Stimulated activated CD4-positive, alpha-beta T cell treated with anti-CD3 and anti-CD28 coated beads, TNF-alpha, amount 100 ng/mL, for 24 hours (primary cell): ENCODE results near the gene ZNF664.
"Not testable (repeated sequence)": the region's sequence is repeated elsewhere in the genome, so short reads cannot be mapped to it uniquely, and the experiment has no call there.

Experiments
- DNase-seq, 3 experiments: peaks; one replicate each; pipeline ENCODE4 v3.0.0-alpha.2; 2020; ENCODE audit warnings: low read depth in 3 of 3

Gene ZNF664

DNA sequence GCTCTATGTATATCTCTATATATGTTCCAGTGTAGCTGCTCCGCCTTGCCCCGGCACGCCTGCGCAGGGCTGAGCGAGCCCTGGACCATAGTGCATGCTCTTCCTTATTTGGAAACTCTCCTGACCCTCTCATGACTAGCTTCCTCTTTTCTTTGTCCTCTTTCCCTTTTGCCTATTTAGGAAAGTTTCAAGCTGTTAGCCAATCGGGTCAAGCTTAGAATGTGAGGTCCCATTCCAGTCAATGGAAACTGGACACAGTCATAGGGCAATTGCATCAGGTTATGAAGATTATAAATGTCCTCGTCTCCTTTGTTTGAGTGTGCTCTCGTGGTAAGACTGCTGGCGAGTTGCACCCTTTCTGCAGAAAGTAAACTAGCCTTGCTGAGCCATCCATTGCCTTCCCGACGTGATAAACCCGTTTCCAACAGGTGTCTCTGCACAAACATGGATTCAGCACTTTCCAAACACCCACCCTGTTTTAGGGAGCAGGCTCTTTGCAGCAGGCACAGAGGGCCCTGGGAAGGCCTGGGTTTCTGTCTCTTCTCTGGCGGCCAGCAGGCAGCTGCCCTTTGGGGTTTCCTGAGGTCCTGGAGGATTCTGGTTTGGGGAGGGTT is 31.3 kb upstream of the ZNF664 start:
- DNase-seq: no peak

DNA sequence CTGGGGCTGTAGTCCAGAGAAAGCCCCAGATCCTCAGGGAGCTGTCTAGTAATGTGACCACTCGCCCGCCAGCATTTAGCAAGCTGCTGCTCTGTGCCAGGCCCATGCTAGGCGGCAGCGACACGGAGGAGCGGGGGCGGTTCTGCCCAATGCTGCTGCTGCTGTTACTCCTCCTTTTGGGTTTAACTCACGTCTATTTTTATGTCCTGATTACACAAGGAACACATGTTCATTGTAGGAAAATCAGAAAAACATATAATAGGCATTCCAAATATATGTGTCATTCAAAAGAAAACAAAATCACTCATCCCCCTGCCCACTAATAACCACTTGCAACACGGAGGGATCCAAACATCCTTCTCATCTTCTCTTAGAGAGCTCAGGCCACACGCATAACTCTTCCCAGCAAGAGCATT is 30.8 kb upstream of the ZNF664 start:
- no peak for DNase-seq

DNA sequence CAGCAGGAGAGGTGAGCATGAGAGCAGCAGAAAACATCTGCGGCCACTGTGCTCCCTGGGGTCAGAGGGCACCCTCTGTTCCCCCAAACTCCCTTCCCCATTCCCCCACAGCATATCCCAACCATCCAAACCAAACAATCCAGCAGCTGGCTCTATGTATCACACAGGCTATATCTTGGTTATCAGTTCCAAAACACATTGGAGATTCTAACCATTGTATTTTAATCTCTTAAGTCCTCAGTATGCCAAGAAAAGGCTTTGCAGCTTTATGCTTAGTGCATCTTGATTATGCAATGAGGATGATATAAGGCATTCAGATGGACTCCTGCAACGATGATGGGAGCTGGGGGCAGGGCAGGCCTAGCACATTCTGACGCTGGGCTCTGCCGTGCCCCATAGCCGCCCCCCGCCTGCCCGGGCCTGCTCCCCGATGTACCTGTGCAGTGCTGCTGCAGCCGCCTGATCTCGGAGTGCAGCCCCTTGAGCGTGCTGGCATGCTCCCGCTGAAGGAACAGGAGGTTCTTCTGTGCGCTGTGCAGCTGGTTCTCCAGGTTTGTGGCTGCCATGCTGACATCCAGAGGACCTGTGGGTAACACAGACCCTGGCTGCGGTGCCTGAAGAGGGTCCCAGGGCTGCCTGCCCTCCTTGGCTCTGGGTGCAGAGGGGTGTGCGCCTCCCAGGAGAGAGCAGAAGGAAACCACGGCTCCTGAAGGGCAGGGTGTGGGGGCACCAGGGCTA is 29.9 kb upstream of the ZNF664 start:
- no peak for DNase-seq

DNA sequence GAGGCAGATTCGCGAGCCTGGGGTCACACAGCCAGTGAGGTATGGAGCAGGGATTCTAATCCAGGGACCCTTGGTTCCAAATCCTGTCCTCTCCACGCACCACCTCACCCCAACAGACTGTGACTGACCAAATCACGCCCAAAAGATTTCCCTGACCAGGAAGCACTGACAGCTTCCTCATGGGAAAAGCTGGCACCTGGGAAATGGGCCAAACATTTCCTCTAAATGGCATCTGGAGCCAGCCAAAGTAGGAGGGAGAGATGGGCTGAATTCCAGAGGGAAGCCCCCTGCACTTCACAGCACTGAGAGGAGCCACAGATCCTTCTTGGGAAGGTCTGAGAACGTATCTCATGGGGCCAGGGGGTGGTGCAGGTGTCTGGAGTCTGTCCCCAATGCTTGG is 29.2 kb upstream of the ZNF664 start:
- DNase-seq: no peak

GRCh38 chr12:123944696-123945095 is 28.3 kb upstream of the ZNF664 start:
- no peak for DNase-seq

DNA sequence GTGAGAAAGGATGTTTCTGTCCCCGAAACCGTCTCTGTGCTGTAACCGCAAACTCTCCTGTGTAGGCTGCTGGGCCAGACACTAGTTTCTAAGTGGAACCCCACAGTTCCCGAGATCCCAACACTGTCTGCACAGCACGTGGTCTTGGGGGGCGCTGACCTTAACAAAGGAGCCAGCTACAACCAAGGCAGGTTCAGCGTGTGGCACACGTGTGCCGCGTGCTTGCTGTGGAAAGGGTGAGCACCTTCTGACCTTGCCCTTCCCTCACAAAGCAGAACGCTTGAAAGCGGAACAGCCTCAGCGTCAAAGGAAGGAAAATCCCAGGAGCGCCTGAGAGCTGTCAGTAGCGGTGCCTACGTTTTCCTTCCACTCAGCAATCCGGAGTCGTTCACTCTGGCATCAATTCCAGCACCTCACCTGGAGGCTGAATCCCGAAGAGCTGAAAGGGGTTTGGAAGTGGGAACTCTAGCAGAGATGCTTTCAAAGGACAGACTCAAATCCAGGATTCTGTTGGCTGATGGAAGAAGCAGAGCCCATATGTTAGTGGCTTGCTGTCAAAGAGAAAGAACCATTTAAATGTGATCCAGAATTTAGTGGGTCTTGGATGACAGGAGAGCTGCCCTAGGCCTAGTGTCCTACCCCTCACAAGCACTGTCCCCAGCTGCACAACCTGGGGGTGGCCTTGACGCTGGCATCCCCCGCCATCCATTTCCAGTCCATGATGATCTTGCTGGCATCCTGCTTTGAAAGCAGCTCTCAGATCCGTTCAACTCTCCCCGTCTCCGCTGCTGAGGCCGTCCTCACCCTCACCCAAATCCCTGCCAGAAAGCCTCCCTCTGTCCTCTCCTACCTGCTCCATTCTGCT is 27.5 kb upstream of the ZNF664 start:
- DNase-seq: no peak

DNA sequence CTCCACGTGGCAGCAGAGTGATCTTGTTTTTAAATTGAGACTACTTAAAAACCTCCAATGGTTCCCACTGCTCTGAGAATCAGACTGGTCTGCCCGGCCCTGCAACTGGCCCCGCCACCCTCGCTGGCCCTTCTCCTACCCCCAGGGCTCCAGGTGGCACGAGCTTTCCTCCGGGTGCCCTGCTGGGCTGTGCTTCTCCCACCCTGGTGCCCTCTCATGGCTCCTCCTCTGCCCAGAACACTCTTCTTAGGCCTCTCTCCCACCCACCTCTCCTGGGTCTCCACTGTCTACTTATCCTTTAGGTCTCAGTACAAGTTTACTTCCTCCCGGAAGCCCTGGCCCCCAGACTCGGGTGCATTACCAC is 26.9 kb upstream of the ZNF664 start:
- DNase-seq: no peak

GRCh38 chr12:123946516-123947505 is 26.2 kb upstream of the ZNF664 start:
- not testable (repeated sequence) for DNase-seq

DNA sequence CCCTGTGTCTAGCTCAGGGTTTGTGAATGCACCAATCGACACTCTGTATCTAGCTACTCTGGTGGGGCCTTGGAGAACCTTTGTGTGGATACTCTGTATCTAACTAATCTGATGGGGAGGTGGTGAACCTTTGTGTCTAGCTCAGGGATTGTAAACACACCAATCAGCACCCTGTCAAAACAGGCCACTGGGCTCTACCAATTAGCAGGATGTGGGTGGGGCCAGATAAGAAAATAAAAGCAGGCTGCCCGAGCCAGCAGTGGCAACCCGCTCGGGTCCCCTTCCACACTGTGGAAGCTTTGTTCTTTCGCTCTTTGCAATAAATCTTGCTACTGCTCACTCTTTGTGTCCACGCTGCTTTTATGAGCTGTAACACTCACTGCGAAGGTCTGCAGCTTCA is 25.5 kb upstream of the ZNF664 start:
- not testable (repeated sequence) for DNase-seq

GRCh38 chr12:123948401-123948795 is 24.6 kb upstream of the ZNF664 start:
- no peak for DNase-seq

DNA sequence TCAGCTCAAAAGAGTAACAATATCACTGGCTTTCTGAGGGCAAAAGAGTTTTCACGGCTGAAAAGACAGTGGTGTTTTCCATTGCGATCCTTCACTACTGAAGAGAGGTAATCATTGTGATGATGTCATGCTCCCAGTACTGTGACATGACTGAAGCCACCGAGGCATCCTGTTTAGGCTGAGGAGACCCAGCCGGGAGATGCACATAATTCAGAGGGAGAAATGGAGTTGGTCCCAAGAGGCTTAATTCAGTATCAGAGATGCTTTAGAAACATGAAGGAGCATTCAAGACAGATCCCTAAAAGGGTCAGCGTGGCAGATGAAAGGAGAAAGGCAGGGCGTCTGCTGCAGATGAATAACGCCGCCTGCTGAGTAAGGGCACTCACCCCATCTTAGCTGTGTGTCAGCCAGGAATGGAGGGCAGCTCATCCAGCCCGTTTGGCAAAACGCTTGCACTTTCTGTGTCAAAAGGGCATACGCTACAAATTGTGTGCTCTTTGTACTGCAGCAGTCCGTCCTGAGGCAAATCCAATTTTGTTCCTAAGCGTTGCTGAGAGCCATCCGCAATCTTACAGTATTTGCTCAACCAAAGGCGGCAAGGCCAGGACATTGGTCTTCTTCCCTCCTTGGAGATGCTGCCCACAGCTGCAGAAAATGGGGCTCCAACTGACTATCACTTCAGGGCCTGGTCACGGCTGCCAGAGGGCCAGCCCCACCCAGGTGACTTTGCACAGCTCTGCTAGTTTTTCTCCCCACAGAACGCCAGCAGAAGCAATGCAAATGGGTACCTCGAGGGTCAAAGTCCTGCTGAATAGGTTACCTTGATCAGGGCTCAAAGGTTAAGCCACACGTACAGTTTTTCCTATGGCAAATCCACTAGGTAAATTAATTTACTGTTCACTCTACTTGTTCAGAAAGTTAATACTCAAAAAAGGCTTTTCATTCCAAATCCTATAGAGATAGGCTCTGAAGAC is 23.9 kb upstream of the ZNF664 start:
- DNase-seq: no peak

DNA sequence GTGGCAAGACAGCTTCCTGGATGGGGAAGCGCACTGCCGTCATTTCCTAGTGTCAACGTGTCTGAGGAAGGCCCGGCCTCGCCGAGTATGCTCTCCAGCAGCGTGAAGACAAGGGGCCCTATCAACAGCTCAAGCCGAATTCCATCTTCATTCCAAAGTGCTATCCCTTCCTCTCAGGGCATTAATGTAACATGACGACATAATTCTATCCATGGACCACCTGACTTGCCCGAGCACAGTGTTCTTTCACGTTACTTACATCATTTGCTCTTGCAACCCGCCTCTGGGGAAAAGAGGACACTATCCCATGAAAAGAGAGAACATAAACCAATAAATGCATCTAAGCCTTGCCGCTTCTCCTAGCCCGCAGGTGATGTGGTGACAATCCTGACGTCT is 23.2 kb upstream of the ZNF664 start:
- no peak for DNase-seq

DNA sequence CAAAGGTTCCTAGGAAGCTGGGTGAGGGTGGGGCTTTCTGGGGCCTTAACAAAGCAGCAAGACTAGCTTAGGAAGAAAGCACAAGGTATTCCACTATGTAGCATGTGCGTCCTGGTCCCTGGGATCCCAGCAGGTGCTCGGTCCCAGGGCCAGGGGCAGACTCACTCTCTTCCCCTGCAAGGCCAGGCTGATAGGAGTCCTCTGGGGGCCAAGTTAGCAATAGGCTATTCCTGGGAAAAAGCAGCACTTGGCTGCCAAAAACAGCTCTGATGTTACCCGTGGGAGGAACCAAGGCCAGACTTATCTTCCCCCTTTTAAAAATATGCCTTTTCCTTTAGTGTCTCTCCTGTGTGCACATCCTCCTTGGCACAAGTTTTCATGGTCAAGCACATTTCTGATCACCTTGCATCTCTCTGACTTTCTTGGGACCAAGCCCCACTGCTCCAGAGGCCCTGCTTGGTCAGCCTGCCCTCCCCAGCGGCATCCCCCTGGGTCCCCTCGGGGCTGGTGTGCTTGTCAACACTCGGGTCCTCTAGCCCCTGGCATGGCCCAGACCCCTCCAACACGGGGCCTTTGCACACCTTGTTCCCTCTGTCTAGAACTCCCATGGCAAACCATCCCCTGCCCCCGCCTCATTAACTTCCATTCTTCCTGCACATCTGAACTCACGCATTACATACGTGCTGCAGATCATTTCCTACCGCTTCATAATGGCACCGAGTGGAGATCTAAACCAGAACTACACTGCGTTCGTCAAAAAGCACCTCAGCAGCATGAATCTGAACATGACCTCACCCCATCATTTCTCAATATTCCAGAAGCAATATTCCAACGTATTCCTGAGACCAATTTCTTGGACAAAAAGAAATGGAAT is 22.3 kb upstream of the ZNF664 start:
- no peak for DNase-seq

DNA sequence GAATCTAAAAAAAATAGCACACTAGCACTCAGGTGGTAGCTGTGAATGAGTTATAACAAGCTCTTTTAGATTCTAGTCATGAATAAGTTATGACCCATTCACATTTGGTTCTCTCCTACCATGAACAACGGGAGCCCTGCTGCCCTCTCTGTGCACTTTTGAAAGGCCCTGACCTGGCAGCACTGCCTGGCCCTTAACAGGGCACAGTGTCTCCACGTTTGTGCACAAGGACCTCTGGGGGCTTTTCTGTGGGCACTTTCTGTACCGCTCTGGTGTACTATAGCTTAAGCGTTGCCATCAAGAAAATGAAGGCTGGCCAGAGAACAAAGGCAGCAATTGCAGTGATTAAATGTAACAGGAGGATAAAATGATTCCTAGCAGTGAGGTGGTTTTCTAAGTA is 21.5 kb upstream of the ZNF664 start:
- DNase-seq: no peak

DNA sequence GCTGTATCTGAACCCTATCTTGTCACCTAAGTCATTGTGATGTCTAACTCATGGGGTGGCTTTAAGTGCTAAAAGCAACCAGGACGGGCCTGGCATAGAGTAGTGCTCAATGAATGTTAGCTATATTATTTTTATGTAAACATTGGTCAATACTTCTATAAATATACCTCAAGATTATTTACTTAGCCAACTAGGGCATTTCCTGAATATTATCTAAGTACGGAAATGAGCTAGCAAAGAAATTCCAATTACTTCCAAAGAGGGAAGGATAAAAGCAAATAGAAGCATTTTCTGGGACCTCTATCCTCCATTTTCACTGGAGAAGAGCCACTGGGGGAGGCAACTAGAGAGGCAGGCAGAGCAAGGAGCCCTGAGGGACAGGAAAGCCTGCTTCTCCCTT is 21.0 kb upstream of the ZNF664 start:
- DNase-seq: no peak

GRCh38 chr12:123954647-123955350 is 18.2 kb upstream of the ZNF664 start:
- no peak for DNase-seq

DNA sequence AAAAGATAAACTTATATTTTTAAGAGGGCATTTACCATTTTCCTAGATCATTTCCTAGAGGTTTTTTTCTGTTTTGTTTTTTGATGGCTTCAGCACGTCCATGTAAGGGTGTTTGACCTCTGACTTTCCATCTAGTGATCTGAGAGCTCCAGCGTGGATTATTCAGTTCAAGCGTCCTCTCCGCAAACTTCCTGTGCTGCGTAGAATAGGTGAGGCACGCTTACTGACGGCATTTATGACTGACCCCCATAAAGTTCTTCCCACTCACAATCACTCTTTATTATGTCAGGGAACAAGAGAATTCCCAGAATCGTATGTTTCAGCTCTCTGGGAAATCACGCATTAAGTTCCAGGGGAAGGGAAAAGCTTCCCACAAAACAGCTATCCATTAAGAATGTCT is 16.8 kb upstream of the ZNF664 start:
- no peak for DNase-seq

DNA sequence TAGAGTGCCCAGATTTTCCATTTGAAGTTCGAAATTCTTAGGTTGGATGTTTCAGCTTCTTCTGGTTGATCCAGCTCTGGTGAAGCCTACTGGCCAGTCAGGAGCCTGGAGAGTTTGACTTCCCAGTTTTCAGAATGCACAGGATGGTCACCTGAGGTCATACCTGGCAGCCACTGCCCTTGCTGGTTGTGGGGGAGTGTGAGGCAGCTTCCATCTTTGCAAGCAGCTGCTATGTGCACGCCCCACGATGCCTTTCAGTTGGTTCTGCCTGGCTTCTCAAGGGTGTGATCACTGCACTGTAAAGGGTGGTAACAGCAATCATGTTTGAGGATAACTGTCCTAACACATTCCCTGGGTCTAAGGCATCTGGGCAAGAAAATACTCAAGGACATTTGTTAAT is 15.8 kb upstream of the ZNF664 start:
- no peak for DNase-seq

- no peak for DNase-seq
Observed at GRCh38 chr12:123958462-123958861, 14.6 kb upstream of the ZNF664 start.
